Activated naive CD4-positive, alpha-beta T cell (primary cell): ENCODE data around the gene SLC25A3.
"Not testable (repeated sequence)": the region's sequence is repeated elsewhere in the genome, so short reads cannot be mapped to it uniquely, and the experiment has no call there.

Experiments used
- DNase-seq, 4 experiments: peaks; one replicate each; lab custom pipeline; 2025; lab: John Stamatoyannopoulos, UW

Gene SLC25A3

DNA sequence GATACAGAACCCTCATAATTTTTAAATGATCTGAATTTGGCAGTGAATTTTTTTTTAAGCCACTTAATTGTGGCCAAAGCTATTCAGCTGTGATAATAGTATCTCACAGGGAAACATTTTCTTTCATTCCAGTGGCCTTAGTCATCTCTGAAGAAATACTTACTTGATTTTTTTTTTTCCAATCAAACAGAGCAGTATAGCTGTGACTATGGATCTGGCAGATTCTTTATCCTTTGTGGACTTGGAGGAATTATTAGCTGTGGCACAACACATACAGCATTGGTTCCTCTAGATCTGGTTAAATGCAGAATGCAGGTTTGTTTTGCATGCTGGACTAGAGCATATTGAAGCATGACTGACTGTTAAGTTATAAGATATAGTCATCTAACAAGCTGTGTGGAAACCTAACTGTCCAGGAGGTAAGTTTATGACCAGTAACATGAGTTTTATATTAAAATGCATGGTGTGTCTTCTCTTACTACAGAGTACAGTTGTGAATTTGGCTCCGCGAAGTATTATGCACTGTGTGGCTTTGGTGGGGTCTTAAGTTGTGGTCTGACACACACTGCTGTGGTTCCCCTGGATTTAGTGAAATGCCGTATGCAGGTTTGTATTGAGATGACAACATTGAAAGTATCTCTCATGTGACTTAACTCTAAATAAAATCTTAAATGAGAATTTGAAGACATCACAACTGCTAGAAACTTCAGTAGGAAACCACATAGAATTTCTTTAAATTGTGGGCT is 1.9 kb downstream of the SLC25A3 start:
- DNase-seq = no peak

DNA sequence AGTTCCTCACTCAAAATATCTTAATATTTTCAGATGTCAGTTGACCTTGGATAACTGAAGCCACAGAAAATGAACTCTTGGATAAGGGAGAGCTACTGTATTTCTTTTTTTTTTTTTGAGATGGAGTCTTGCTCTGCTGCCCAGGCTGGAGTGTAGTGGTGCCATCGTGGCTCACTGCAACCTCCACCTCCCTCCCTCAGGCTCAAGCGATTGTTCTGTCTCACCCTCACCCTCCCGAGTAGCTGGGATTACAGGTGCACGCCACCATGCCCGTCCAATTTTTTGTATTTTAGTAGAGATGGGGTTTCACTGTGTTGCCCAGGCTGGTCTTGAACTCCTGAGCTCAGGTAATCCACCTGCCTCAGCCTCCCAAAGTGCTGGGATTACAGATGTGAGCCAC is 3.8 kb downstream of the SLC25A3 start:
- DNase-seq = not testable (repeated sequence)

DNA sequence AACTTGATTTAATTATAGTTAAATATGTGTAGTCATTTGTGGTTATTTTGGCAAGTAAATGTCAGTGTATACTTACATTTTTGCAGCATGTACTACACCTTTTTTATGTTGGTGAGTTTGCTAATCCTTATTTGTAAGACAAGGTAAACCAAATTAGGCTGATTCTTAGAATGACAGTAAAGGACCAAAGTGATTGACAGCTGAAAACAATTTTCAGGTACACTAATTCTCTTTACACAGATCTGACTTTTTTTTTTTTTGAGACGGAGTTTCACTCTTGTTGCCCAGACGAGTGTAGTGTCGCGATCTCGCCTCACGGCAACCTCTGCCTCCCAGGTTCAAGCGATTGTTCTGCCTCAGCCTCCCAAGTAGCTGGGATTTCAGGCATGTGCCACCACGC is 8.4 kb downstream of the SLC25A3 start:
- DNase-seq = no peak

DNA sequence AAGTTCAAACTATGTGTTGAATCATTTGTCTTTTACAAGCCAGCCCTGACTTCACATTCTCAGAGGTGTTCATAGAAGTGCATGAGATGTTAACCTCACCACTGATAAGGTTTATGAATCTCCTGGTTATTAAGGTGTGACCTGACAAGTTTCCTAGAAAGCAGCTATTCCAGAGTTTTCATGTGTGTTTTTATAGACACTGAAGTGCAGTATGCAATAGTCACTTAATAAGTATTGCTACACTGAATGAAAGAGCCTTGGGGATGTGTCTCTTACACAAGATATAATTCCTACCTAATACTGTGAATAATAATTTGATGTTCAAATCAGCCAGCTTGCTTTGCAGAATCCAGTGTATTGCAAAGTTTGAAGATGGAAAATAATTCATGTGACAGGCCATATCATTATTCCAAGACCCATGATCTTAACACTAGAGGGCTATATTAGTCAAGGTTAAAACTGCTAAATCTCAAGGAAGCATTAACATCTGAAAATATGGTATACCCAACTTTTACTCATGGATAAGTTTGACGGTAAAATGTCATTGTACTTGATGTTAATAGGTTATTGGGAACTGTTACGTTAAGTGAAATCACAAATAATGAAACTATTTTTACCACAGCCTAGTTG is 13.0 kb downstream of the SLC25A3 start:
- DNase-seq = no peak

DNA sequence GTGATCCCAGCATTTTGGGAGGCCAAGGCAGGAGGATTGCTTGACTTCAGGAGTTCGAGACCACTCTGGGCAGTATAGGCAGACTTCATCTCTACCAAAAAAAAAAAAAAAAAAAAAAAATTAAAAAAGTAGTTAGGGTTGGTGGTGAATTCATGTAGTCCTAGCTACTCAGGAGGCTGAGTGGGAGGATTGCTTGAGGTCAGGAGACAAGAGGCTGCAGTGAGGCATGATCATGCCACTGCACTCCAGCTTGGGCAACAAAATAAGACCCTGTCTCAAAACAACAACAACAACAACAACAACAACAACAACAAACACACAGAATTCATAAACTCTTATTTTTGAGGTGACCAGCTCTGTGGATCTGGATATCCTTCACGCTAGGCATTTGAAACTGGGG is 17.1 kb downstream of the SLC25A3 start:
- DNase-seq = no peak

DNA sequence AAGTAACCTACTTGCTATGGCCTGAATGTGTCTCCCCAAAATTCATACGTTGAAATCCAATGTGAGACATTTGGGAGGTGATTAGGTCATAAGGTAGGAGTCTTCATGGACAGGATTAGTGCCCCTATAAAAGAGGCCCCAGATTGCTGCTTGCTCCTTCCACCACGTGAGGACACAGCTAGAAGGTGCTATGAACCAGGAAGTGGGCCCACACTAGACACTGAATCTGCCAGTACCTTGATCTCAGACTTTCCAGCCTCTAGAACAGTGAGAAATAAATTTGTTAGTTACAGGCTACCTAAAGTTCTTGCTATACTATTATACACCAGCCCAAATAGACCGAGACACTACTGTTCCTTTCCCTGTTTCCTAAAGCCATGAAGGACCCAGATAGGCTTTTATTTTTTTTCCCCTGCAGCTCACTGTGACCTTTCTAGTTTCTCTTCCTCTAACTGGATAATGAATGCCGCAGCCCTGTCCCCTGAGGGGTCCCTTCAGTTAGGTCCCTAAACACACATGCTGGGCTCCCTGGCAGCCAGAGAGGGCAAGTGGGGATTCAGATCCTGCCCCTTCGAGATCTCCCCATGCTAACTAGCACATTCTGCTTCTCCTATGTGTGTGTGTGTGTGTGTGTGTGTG is 19.3 kb downstream of the SLC25A3 start:
- DNase-seq = no peak

DNA sequence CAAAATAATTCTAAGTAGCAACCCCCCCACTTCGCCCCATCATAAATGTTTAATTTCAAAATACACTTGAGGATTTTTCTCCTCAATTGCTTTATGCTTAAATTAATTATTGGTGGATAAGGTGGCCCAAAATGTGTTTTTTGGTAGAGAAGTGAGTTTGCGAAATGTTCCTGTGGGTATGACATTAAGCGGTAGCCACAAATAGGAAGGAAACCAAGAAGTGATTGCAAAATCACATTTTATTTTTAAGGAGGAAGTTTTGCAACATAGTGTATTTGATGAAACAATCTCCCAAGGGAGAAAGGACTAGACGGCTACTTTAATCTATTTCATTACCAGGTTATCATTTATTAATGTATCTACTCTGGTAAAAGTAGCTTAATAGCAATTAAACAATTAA is 25.5 kb downstream of the SLC25A3 start:
- DNase-seq = no peak

DNA sequence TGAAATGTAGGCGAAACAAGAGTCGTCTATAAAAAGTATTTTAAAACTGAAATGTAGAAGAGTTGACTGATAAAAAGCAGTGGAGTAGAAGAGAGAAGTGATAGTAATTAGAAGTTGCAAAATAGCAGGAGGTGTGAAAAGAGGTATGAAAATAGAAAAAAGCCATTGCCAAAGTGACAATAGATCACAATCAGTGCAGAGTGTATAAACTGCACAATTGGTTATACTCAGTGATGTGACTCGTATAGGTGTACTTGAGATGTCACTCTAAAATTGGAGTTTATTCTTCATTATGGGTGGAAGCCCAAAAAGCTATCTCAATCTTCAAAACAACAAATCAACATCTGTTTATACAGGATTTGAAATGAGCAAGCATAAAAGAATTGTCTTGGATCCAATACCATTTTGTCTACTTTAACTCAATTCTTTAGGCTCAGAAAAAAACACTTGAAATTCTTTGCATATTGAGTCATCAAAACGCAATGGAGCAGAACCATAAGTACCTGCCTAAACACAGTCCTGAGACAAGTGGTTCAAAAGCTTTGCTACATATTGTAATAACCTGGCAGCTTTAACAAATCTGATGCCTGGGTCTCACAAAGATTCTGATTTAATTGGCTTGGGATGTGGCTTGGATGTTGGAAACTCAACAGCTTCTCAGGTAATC is 42.3 kb downstream of the SLC25A3 start:
- no peak for DNase-seq

DNA sequence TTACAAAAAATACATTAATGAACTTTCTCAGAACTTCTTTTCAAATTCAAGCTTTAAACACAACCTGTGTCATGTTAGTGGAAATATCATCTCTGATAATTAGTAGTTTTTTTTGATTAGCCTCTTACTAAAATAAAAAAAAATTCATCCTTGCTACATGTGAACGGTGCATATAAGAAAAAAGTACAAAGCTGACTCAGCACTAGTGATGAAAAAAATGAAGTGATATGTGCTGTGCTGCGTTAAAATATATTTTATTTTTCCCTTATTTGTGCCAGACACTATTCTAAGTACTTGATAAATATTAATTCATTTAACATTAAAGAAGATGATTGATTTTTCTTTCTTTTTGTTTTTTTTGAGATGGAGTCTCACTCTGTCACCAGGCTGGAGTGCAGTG is 43.6 kb downstream of the SLC25A3 start:
- no peak for DNase-seq

DNA sequence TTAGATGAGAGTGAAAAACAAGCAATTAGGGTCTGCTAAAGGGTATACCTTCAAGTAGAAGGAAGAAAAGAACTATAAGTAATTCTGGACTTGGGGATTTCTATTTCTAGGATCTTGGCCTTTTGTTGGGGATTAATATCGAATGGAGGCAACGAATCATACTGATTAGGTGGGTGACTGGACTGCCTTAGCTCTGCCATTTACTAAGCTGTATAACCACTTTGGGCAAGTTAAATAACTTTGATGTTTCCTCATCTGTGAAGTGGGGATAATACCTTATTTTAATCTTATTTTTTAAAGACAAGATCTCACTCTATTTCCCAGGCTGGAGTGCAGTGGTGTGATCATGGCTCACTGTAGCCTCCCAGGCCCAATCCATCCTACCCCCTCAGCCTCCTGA is 44.5 kb downstream of the SLC25A3 start:
- DNase-seq = no peak

DNA sequence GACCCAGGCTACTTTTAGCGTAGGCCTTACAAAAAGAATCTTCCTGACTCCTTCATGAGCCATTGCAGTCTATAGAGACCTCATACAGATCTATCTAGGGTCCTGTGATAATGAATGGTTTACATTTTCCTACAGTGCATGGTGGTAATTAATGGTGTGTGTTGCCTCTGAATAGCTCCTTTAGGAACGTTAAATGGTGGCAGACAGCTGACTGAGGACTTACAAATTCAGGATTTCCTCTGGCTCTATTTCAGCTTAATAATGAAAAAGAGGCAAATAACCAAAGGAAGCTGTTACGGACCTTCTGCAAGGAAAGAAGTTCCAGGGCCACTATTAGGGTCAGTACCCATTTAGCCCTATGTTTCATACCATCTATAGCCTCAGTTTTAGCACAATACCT is 46.0 kb downstream of the SLC25A3 start:
- no peak for DNase-seq

DNA sequence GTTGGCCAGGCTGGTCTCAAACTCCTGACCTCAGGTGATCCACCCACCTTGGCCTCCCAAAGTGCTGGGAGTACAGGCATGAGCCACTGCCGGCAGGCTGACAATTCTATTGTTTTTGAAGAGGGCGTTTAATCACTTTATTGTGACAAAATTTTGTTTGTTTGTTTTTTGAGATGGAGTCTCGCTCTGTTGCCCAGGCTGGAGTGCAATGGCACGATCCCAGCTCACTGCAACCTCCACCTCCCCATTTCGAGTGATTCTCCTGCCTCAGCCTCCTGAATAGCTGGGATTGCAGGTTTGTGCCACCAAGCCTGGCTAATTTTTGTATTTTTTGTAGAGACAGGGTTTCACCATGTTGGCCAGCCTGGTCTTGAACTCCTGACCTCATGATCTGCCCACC is 49.3 kb downstream of the SLC25A3 start:
- not testable (repeated sequence) for DNase-seq

DNA sequence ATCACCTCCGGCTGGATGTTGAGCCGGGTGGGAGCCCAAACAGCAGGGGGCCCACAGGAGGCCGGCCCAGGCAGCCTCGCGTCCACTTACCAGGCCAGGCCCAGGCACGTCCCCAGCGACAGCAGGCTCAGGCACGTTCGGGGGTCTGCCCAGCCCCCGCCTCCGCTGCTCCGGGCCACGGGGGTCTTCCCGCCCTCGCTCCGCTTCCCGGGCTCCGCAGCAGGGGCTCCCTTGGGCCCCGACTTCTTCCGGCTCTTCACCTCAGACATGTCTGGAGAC is 50.9 kb downstream of the SLC25A3 start:
- peak in 1 of 4 experiments; percentile 30 for DNase-seq

DNA sequence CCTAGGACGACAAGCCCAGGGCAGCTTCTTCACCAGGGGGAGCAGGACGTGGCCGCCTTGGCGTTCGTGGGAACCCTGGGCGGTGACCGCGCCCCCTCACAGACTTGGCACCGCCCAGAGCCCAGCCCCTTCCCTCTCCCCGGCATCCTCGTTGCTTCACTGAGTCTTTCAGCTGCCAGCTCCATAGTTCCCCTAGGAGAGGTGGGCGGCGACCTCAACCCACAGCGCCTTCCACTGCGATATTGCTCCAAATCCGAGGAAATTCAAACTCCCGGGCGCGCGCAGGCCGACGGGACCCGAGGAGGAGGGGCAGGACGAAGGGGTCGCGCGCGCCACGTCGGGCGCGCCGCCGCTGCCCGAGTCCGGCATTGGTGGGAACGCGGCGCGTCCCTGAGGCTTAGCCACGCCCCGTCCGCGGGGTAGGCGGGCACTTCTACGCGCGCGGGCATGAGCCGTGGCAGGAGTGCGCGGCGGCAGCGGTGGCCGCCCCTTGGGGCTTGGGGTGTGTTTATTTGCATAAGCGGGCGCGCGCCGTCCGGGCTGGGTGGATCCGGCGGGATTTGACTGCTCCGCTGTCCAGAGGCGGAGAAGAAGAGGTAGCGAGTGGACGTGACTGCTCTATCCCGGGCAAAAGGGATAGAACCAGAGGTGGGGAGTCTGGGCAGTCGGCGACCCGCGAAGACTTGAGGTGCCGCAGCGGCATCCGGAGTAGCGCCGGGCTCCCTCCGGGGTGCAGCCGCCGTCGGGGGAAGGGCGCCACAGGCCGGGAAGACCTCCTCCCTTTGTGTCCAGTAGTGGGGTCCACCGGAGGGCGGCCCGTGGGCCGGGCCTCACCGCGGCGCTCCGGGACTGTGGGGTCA is 51.5 kb downstream of the SLC25A3 start, which contains the start of the genes APAF1 and IKBIP:
Gene APAF1, plus strand, starts transcription at position 579 of the 860 bp plus-strand sequence. CDS start 3,070 bp downstream, outside the sequence.
Gene IKBIP, minus strand, starts transcription at position 77 of the 860 bp plus-strand sequence. CDS start 87 bp downstream, outside the sequence.
- peak; percentile 74 to 97 (median 90) for DNase-seq

DNA sequence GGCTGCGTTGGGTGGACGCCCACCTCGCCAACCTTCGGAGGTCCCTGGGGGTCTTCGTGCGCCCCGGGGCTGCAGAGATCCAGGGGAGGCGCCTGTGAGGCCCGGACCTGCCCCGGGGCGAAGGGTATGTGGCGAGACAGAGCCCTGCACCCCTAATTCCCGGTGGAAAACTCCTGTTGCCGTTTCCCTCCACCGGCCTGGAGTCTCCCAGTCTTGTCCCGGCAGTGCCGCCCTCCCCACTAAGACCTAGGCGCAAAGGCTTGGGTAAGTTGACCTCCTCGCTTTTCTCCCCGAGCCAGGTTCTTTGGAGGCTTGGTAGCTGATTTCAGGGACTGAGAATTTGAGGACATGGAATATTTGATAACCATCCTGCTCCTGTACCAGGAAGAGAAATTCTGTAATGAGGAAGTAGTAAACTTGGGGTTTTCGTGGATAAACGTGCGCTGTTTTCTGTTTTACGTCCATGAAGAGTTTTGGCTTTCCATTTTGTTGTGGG is 52.1 kb downstream of the SLC25A3 start:
- peak in 1 of 4 experiments; percentile 42 for DNase-seq

DNA sequence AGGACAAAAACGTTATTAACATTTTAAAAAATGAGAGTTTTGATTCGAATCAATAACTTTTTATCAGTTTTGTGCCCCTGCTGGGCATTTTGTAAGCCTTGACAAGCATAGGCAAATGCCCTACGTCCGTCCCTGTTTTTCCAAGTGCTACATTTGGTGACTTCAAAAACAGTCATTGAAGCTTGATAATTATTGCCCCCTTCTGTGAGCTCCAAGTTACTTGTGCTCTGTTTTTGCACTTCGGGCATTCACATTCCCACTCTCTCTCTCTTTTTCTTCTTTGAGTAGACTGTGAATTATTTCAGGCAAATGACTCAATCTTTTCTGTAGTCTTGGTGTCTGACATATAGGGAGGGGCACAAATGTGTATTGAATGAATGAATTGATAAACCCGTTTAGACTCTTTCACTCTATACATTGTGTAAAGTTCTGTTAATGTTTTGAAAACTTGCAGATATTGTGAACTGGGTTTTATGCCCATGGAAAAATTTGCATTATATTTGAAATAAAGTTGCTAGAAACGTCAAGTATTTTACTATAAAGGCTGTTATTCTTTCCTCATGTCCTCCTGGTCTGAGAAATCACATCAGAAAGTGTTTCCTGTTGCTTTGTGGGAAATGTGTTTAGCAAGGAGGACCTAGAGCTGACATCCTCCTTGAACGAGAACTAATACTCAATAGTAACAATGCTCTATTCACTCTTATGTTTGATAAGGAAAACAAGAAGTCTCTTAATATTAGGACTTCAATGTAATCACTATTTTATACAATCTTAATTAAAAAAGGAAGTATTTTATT is 53.0 kb downstream of the SLC25A3 start:
- DNase-seq = no peak

DNA sequence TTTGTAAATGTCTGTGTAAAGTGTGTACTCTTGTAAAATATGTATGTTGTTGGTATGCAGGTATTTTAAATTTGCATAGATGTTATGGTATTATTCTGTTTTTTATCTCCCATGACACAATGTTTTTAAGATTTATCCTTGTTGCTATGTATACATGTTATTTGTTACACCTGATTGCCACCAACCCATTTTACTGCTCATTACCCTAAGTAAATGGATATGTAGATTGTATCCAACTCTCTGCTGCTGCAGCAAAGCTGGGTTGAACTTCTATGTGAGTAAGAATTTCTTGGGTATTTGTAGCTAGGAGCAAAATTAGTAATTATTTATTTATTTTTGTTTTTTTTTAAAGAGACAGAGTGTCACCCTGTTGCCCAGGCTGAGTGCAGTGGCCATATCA is 57.8 kb downstream of the SLC25A3 start:
- no peak for DNase-seq

DNA sequence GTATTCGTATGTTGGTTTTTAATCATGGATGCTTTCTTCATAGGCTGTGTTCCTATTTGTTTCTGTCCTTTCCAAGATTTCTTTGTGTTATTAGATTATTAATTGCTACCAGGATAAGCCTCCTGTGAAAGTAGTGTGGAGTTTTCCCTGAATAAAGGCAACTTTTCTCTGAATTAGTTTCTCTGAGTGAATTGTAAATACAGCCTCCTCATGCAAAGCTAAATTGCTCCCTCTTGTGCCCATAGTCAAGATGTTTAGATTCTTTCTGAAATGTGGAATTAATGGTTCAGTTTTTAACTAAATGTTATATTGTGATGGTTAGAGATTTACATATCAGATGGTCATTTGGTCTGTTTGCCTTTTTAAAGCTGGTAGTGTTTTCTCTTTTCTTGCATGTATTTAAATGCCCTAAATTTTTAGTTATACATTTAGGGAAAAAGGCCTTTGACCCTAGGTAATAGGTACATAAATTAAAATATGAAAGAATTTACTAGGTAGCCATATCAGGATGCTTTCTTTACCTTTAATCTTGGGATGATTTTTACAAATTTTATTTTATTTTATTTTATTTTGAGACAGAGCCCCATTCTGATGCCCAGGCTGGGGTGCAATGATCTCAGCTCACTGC is 60.5 kb downstream of the SLC25A3 start:
- no peak for DNase-seq
